GM19023 (cell line): ENCODE results near the gene CISTR.
"Not testable (repeated sequence)": the region's sequence is repeated elsewhere in the genome, so short reads cannot be mapped to it uniquely, and the experiment has no call there.

Experiments used
- ATAC-seq: cut with Tn5 transposase; IDR thresholded peaks from one replicate; pipeline ENCODE4 v1.9.1; 2021; ENCODE audit warnings: mild to moderate bottlenecking, moderate library complexity; ENCODE audit not compliant: unreplicated experiment

Gene CISTR

DNA sequence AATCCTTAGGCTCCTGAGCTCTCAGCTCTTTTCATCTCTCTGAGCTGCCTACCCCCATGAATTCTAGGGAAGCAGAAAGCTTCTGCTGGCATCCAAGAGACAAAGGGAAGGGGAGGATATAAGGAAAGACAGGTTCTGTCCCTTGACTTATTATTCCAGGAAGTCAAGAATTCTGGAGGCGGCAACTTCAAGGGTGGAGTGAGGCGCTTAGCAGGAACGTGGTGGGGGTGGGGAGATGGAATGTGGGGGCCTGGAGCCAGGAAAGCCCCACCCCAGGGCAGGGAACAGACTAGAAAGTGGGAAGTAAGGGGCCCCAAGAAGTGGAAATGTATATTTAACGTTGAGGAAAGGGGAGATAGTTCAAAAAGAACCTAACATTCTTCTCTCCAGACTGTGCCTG lies 26.0 kb downstream of the CISTR start:
- no peak for ATAC-seq

DNA sequence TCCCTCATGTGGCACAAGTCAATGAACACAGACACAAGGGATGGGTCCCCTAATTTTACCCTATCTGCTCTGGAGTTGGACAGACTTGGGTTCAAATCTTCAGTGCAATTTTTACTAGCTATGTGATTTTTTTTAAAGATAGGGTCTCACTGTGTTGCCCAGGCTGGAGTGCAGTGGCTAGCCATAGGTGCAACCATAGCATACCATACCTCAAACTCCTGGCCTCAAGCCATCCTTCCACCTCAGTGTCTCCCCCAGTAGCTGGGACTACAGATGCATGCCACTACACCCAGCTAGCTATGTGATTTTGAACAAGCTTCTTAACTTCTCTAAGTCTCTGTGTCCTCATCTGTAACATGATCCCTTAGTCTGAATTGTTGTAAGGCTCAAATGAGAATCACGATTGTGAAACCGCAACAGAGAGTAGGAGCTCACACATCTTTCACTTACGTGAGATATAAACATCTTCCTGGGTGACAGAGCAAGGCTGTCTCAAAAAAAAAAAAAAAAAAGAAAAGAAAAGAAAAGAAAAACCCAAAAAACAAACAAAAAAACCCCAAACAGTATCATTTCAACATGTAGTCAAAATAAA lies 29.2 kb downstream of the CISTR start:
- no peak for ATAC-seq

- ATAC-seq, result no peak
Observed at GRCh38 chr12:53720946-53721345, 30.8 kb downstream of the CISTR start.

DNA sequence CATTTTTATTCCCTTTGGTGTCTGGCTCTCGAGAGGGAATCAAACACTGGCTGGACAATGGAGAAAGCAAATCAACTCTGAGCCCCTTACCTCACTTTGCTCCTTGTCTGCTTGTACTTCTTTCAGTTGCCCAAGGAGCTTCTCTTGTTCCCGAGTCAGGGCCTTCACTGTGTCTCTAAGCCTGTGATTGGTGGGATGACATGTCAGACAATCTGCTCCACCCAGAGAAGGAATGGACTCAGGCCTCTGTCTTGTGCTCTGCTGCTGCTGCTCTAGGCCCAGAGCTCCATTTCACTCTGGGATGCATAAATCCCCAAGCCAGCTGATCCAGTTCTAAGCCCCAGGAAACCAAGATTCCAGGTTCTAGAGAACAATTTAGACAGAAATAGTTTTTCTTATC lies 32.1 kb downstream of the CISTR start:
- ATAC-seq, result no peak

GRCh38 chr12:53718567-53718966 lies 33.2 kb downstream of the CISTR start:
- ATAC-seq, result not testable (repeated sequence)

DNA sequence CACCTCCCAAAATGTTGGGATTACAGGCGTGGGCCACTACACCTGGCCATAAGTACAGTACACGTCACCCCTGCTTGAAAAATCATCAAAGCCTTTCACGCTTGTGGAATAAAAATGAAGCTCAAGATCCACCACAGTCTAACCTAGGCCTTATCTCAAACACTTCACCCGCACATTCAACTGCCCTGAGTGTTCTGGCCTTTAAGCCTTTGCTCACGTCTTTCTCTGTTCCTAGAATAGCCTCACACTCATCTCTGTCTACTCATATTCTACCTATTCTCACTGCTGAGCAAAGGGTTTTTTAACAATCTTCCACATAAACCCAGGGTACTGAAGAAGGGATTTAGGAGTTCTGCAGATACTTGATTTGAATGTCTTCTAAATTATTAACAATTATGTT lies 34.5 kb downstream of the CISTR start:
- no peak for ATAC-seq

GRCh38 chr12:53714004-53714403 lies 37.8 kb downstream of the CISTR start:
- ATAC-seq, result no peak

GRCh38 chr12:53713516-53713915 lies 38.3 kb downstream of the CISTR start:
- no peak for ATAC-seq

- no peak for ATAC-seq
Observed at GRCh38 chr12:53712059-53712643, 39.6 kb downstream of the CISTR start.

DNA sequence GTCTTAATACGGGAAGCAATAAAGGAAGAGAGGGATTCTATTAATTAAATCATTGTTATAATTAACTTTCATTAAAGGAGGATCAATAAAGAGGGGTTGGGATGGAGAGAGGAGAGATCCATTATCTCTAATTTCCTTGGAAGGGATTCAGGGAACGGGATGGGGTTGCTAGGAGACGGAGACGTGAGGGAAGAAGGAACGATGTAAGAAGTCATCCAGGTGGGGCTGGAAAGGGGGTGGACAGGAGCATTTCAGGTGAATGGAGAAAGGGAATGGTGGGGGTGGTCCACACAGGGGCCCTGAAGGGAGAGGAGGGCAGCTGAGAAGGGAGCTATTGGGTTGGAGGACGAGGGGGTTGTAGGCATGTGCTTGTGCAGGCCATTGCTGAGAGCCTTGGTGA lies 41.7 kb downstream of the CISTR start:
- ATAC-seq, result no peak

DNA sequence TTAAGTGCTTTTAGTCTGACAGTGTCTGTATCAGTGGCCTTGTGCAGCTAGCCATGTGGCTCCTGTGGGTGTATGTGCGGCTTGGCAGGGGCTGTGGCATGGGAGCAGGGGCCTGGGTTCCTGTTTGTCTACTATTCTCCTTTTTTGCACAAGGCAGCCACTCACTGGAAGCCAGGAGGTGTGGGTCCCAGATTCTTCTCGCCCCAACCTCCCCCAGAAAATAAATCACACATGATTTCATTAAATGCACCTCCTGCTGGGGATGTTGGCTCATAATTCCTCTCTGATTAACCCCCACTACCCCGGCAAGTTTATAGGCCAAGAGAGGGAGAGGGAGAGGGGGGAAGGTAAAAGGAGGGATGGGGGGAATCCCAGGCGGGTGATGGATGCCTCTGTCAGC lies 42.1 kb downstream of the CISTR start:
- no peak for ATAC-seq

DNA sequence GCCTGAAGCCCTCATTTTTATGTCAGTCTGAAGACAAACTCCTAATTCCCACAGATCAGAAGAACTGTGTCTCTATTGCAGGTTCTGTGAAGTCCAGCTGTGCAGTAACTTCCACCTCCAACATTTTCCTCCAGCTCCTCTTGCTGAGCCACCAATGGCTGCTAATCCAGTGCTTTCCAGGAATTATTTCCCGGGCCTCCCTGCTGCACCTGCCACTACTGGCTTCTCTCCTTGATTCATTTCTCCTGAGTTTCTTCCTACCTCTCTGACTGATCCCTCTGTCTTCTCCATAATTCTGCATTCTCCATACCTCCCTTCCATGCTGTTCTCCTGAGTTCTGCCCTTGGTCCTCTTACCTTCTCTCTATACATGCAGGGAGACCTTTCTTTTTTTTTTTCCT lies 45.7 kb downstream of the CISTR start:
- ATAC-seq, result no peak

DNA sequence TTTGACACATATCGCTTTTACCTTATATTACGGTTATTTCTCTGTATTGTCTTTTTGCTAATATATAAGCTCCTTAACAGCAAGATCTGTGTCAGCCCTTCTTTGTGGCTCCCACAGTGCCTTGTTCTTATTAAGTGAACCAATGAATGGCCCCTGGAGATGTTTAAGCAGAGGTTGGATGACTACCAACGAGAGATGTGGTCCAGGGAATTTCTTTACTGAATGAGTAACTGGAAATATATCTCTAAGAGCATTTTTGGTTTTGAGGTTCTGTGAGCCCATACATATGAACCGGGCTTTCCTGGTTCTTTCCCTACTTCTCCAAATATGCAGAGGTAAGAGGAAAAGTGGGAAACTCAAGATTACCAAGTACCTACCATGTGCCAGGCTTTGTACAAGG lies 48.0 kb downstream of the CISTR start:
- ATAC-seq, result no peak

- peak; percentile 69 for ATAC-seq
Observed at GRCh38 chr12:53701518-53702264, 50.1 kb downstream of the CISTR start.

DNA sequence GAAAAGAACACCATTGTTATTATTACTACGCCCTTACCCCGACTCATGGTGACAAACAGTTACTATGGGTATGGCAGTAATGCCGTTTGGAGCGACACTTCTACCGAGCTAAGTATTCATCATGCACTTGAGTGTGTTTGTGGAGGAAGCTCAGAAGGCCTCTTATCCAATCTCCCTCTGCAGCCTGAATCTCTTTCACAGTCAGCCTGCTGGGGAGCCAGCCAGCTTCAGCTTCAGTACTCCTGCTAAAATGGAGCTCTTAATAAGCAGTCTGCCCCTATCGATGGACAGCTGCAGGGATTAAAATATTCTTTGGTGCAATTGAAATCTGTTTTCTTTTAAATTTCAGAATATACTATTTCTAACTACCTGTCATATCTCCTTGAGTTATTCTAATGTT lies 51.2 kb downstream of the CISTR start:
- ATAC-seq, result no peak

DNA sequence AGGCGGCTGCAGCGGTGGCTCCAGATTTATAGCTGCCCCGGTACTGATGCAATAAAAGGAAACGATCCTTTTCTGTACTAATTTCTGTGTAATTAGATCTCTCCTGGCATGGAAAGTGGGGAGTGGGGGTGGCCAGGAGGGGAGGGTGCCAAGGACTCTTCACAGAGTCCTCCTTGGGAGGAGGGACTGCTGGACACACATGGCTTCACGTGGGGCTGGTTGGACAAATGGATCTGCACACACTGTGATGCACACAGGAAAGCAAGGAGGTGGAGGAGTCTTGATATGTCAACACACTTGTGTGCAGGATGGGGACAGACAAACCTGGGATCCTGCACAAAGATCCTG lies 52.1 kb downstream of the CISTR start:
- no peak for ATAC-seq

GRCh38 chr12:53698948-53699677 lies 52.7 kb downstream of the CISTR start:
- ATAC-seq, result no peak

- no peak for ATAC-seq
Observed at GRCh38 chr12:53696655-53697331, 55.0 kb downstream of the CISTR start.
